Measurements from ENCODE around the gene ALPL. TPM values are rescaled to one million over a fixed set of nuclear protein-coding genes. Genes with fewer than 3 reads are reported as not detected.

Gene ALPL
- polyA plus RNA-seq, 1 donor from 2014 or later, result 0.42 TPM

GRCh38 chr1:21491488-21492355, 17.5 kb upstream of the ALPL start:
- H3K36me3 ChIP-seq (ENCODE audit: insufficient read depth, low read length), result no peaks in the 10 kb centered on the region
- no peak overlapping the region for H2AFZ ChIP-seq (ENCODE audit: low read depth, low read length)
- no peaks in the 10 kb centered on the region for H3K9me3 ChIP-seq (ENCODE audit: low read length)
- H3K4me2 ChIP-seq (ENCODE audit: low read length), result no peak overlapping the region
- no peak overlapping the region for H3K27ac ChIP-seq (ENCODE audit: low read length)
- no peaks in the 10 kb centered on the region for H3K79me2 ChIP-seq (replicated peaks; ENCODE audit: insufficient read depth, low read length)
- no peak for TF ChIP-seq RAD21 (conservative IDR thresholded peaks at IDR 0.05)
- TF ChIP-seq EP300 (conservative IDR thresholded peaks at IDR 0.05; ENCODE audit: poor library complexity, severe bottlenecking), result no peak
- no peak for TF ChIP-seq EZH2 (IDR thresholded peaks at IDR 0.05; ENCODE audit: borderline replicate concordance, insufficient read depth, low read length, poor library complexity, severe bottlenecking)
- TF ChIP-seq MXI1 (conservative IDR thresholded peaks at IDR 0.05; ENCODE audit: poor library complexity, severe bottlenecking), result no peak
- no peak for TF ChIP-seq CTCF (IDR thresholded peaks at IDR 0.05; ENCODE audit: poor library complexity, severe bottlenecking)
- no peak for TF ChIP-seq SMC3 (conservative IDR thresholded peaks at IDR 0.05; ENCODE audit: poor library complexity)
- no peak overlapping the region for H3K4me3 ChIP-seq (ENCODE audit: low read length)
- H3F3A ChIP-seq (ENCODE audit: insufficient read depth, low read length, poor library complexity, severe bottlenecking), result no peaks in the 10 kb centered on the region
- no peaks in the 10 kb centered on the region for H3K27me3 ChIP-seq (ENCODE audit: insufficient read depth, low read depth, low read length)
- no peaks in the 10 kb centered on the region for H4K20me1 ChIP-seq (ENCODE audit: insufficient read depth)
- no peak overlapping the region for H3K9ac ChIP-seq (ENCODE audit: low read length)
- H3K9me2 ChIP-seq (ENCODE audit: insufficient read depth, low read length), result no peaks in the 10 kb centered on the region

- Histone ChIP-seq H3K4me2 (ENCODE audit: low read length) (no peak overlapping the region), H3K4me3 (ENCODE audit: low read length) (no peak overlapping the region), H3K9me3 (ENCODE audit: low read length) (no peaks in the 10 kb centered on the region), H4K20me1 (ENCODE audit: insufficient read depth) (no peaks in the 10 kb centered on the region), H3K27ac (ENCODE audit: low read length) (no peak overlapping the region), H3K27me3 (ENCODE audit: insufficient read depth, low read depth, low read length) (no peaks in the 10 kb centered on the region), H3F3A (ENCODE audit: insufficient read depth, low read length, poor library complexity, severe bottlenecking) (no peaks in the 10 kb centered on the region), H3K9ac (ENCODE audit: low read length) (no peak overlapping the region), H3K9me2 (ENCODE audit: insufficient read depth, low read length) (no peaks in the 10 kb centered on the region), H3K79me2 (replicated peaks; ENCODE audit: insufficient read depth, low read length) (no peaks in the 10 kb centered on the region), H3K36me3 (ENCODE audit: insufficient read depth, low read length) (no peaks in the 10 kb centered on the region), H2AFZ (ENCODE audit: low read depth, low read length) (no peak overlapping the region)
- TF ChIP-seq EZH2 (IDR thresholded peaks at IDR 0.05; ENCODE audit: borderline replicate concordance, insufficient read depth, low read length, poor library complexity, severe bottlenecking) (no peak), EP300 (conservative IDR thresholded peaks at IDR 0.05; ENCODE audit: poor library complexity, severe bottlenecking) (no peak), TAF1 (IDR thresholded peaks at IDR 0.05; ENCODE audit: low read depth) (no peak), REST (IDR thresholded peaks at IDR 0.05; ENCODE audit: borderline replicate concordance) (no peak), CTCF (IDR thresholded peaks at IDR 0.05; ENCODE audit: poor library complexity, severe bottlenecking) (no peak), MXI1 (conservative IDR thresholded peaks at IDR 0.05; ENCODE audit: poor library complexity, severe bottlenecking) (no peak), RAD21 (conservative IDR thresholded peaks at IDR 0.05) (no peak), SMC3 (conservative IDR thresholded peaks at IDR 0.05; ENCODE audit: poor library complexity) (no peak), POLR2AphosphoS5 (IDR thresholded peaks at IDR 0.05) (no peak)
Observed at GRCh38 chr1:21492356-21492625, 16.9 kb upstream of the ALPL start.

Measured in neural cell (in vitro differentiated cells).